Stimulated activated CD8-positive, alpha-beta memory T cell treated with anti-CD3 and anti-CD28 coated beads, Interleukin-12 subunit alpha, Interleukin-12 subunit beta, amount 100 ng/mL, for 24 hours (primary cell): Measurements from ENCODE around the gene IST1.

Source experiments
- DNase-seq: peaks from one replicate; pipeline ENCODE4 v3.0.0-alpha.2; 2020; ENCODE audit errors: extremely low read depth

The IST1 gene

DNA sequence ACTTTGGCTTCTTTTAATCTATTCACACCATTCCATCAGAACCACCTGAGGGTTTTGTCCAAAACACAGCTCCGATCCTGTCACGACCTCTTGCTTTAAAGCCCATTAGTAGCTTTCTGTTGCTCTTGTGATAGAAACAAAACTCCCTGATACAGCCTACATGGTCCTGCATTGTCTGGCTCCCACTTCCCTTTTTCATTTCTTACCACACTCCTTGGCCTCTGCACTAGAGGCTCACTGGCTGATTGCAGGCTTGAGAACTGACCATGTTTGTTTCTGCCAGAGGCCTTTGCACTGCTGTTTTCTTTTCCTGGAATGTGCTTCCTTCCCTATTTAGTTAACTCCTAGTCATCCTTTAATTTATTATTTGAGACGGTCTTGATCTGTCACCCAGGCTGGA lies 23.7 kb downstream of the IST1 start:
- DNase-seq = no peak

DNA sequence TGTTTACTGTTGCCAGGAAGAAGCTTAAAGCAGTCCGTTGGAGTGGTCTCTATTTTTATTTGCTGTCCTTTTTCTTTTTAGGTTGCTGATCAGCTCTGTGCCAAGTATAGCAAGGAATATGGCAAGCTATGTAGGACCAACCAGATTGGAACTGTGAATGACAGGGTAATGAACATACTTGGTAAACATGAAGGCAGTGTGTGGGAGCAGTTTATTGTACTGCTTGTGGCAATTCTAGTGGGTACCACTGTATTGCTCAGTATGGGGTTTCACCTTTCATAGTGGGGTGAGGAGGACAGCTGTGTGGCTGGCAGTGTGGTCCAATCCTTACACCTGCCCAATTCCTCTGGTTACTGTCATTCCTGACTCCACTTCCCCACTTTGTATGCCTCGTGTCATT lies 25.3 kb downstream of the IST1 start:
- DNase-seq = no peak

DNA sequence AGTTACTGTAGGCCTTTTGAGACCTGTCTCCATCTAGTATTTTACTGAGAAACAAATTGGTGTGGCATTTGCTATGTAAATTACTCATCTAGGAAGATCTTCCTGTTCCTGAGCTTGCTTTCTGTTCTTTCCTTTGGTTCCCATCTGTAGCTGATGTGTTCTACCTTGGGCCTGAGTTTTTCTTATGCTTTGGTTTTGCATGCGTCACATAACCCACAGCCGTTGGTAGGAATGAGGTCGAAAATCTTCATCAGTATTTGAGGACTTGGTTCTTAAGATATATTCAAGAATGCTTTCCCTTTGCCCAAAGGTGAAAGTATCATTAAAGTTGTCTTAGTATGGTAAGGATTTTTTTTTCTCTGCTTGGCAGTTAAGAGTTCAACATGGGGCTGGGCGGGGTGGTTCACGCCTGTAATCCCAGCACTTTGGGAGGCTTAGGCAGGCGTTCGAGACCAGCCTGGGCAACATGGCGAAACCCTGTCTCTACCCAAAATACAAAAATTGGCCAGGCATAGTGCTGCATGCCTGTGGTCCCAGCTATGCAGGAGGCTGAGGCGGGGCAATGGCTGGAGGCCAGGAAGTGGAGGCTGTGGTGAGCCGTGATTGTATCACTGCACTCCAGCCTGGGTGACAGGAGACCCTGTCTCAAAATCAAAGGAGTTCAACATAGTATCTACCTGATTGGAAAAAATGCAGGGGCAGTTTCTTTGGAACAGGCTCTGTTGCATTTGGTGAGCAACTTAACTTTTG lies 28.8 kb downstream of the IST1 start:
- DNase-seq = no peak

DNA sequence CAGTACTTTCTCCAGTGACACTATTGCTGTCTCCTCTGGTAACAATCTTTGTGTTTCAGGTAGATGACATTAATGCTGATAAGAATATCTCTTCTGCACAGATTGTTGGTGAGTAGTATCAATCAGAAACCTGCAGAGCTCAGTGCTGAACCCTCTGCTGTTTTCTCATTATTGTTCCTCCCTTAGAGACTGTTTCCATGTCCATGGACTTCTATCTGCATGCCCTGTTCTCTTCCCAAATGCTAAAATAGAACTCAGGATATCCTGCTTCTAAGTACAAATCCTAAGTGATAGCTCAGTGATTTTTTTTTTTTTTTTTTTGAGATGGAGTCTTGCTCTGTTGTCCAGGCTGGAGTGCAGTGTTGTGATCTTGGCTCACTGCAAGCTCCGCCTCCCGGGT lies 29.4 kb downstream of the IST1 start:
- DNase-seq = no peak

DNA sequence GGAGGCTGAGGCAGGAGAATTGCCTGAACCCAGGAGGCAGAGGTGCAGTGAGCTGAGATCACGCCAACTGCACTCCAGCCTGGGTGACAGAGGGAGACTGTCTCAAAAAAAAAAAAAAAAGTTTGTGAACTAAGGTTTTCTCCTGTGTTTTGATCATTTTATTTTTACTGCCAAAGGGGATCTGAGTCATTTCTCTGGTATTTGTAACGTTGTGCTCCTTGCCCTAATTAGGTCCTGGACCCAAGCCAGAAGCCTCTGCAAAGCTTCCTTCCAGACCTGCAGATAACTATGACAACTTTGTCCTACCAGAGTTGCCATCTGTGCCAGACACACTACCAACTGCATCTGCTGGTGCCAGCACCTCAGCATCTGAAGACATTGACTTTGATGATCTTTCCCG lies 32.1 kb downstream of the IST1 start:
- DNase-seq = no peak

DNA sequence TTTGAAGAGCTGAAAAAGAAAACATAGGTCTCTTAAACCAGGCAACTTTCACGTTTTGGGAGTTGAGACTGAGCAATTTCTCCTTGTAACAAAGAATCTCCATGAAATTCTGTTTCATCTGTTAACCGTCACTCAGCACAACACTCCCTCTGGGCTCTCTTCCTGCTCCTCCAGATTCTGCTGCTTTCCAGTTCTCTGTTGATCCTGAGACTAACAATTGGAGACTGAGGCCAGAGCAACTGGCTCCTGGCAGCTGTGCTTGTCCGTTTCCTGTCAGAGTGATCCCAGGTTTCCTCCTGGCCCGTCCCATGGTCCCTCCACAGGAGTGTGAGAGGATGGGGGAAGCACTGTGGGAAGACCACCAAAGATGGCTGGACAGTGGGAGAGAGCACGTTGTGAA lies 32.5 kb downstream of the IST1 start:
- DNase-seq = no peak

DNA sequence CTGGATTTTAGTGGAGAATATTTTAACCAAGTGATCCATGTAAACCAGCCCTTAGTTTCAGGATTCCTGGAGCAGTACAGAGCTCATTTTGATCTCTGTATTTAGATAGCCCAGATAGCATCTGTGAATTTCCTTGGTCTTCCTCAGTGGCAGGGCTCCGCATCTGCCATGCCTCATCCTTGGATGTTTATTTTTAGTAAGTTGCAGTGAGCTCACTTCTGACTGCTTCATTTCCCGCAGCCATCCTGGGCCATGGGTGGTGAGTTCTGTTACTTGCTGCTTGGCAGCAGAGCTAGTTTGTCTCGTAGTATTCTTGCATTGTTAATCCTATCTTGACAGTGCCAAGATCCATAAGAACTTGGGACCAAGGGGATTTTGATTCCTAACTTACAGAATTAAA lies 33.7 kb downstream of the IST1 start:
- DNase-seq = no peak

DNA sequence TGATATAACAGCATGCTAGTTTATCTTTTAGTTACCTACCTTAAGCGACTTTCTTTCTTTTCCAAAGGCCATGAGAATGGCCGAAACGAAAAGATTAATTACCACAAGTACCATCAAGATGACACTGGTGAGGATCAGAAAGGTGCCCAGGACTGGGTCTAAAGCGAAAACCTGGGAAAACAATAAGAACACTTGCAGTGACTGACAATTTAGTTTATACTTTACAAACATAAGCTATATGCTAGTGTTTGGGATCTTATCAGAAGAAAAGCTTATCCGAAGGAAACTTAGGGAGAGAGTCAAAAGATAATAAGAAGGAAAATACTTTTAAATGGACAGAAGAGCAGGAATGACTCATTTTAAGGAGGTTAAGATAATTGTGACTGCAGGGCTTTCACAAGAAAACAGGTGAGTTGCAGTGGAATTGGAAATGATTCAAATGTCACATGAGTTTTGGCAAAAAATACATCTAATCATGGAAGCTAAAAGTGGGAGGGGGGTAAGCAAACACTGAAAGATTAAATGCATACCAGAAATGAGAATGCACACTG lies 34.8 kb downstream of the IST1 start:
- no peak for DNase-seq

DNA sequence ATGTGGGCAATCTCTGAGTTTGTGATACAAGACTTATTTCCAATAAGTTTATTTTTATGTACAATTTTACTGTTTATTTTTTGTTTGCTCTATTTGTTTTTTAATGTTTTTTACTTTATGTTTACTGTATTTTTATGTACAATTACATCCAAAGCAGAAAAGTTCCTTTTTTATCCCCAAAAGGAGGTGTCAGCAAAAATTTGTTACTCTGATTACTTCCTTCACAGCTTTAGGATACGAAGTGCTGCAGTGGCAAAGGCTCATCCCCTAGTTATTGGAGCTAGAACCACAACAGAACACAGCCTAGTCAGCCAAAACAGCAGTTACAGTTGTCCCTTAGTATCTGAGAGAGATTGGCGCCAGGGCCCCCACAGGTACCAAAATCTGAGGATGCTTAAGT lies 35.7 kb downstream of the IST1 start:
- no peak for DNase-seq

DNA sequence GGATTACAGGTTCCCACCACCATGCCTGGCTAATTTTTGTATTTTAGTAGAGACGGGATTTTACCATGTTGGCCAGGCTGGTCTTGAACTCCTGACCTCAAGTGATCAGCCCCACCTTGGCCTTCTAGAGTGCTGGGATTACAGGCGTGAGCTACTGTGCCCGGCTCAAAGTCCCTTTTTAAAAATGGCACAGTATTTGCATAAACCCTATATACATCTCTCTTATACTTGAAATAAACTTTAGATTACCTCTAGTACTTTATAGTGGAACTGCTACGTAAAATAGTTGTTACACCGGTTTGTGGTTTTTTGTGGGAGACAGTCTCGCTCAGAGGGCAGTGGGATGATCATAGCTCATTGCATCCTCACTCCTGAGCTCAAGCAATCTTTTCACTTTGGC lies 36.3 kb downstream of the IST1 start:
- DNase-seq = no peak

DNA sequence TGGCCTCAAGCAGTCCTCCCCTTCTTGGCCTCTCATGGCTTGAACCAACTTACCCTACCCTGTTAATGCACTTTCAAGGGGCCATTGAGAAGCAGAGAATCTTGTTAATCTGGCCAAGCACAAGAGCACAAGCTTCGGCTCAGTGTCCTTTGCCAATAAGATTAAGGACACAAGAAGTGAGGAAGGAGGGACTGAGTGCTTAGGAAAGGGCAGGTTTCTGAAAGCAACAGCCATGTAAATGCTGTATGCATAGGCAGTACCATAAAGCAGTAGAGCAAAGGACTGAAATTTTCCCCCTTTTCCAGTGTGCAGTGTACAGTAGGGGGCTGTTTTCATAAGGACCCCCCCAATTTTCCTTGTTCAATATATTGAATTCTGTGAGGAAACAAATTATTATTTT lies 37.7 kb downstream of the IST1 start:
- DNase-seq = no peak

DNA sequence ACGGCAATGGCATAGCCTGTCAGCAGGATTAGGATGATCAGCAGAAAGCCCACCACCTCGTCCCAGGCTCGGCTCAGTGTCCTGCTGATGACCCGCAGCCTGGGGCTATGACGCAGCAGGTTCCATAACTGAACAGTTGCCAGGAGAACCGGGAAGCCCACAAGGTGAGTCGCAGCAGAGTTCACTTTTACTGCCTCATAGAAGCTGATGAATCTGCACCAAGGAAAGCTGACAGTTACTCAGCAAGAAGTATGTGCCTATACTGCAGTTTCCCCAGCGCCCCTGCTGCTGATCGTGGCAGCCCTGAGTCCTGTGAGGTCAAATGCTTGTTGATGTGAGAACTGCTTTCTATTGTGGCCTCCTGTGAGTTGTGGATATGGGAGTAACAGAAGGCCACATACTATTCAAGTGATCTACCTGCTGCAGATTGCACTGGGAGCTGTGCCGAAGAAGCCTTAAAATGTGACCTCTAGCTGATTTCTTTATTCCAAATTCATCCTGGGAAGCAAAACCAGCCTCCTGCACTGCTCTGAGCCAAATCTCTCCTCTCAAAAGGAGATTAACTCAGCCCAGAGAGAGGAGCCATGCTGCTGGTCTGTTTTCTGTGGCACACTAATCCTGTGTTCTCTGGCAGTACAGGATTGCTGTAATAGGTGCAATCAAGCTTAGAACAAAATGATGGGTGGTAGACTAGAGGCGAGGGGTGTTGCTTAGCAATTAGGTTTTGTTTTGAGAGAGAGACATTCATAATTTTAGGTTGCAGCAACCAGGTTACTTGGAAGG lies 38.8 kb downstream of the IST1 start:
- DNase-seq = no peak

DNA sequence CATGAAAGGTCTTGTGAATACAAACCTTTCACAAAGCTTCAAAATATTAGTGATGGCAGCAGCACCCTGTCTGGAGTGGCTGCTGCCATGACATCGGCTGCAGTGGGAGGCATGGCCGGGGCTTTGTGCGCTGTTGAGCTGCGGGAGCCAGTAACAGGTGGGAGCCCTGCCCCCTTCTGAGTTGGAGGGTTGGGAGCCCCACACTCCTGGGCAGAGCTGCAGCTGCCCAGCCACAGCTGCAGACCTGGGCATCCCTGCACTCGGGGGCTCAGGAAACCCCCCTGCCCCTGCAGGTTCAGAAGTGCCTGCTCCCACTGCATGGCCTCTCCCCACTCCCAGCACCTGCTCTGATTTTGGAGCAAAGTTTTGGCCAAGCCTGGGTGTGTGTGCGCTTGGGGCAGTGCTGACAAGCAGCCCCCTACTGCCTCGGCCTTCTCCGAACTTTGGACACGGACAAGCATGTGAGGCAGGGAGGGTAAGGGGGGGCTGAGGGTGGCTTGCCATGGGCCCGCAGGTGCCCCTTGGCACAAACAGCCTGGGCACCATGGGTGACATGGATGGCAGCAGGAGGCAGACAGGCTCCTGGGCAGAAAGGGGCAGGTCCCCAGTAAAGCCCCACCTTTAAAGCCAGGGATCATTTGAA lies 42.7 kb downstream of the IST1 start:
- DNase-seq = no peak

DNA sequence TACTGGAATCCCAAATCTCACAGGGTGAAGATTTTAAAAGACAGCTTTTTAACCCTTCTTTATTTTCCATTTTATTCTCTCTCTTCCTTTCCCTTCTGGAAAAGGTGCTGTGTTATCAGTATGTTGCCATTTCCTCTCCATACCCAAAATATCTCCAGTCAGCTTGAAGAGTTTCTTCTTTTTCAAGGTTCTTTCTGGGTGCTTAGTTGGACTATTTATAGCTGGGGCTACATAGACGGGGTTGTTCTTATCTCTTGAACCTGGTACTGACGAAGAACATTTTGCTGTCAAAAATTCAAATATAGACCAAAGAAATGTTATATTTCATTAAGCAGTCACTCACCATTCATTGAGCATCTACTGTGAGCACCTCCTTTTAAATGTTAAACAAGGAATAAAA lies 48.6 kb downstream of the IST1 start:
- no peak for DNase-seq

DNA sequence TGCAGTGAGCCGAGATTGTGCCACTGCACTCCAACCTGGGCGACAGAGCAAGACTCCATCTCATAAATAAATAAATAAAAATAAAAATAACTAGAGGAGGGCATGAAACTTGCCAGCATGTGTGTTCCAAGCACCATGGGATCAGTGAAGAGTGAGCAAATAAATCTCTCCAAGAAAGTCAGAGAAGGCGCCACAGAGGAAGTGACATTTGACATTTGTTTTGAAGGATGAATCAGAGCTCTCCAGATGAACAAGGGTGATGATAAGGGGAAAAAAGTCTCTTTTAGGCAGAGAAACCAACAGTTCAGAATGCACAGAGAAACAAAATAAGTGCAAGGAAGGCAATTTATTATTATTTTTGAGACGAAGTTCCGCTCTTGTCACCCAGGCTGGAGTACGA lies 50.3 kb downstream of the IST1 start:
- no peak for DNase-seq

DNA sequence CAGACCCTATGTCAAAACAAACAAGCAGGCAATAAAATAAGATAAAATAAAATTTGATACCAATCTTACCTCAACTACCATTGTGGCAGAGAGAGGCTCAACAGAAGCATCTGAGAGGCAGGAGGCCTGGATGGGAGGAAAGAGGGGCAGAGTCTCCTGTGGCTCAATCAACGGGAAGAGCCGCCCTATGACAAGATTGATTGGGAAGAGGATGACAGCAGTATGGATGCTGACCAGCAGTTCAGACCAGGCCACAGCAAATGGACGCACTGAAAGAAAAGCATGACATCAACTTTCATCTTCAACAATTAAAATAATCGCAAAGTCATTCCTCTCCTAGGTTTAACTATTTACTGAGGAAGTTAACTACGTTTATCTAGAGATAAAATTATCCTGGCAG lies 57.5 kb downstream of the IST1 start:
- DNase-seq = no peak

DNA sequence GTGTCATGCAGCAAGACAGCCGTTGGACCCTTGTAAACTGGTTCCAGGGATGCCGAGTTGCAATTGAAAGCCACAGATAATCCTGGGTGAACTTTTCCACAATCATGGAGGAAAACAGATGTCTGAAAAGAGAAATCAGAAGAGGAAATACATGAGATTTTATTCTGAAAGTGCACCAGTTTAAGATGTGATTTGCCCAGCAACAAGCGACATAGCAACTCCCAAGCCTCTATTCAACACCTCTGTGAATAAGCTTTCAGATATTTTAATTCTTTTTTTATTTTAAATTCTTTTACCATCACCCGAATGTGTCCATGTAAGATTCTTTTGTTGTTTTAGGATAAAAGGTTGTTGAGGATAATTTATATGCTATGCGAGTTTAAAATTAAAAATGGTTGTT lies 58.8 kb downstream of the IST1 start:
- DNase-seq = no peak

DNA sequence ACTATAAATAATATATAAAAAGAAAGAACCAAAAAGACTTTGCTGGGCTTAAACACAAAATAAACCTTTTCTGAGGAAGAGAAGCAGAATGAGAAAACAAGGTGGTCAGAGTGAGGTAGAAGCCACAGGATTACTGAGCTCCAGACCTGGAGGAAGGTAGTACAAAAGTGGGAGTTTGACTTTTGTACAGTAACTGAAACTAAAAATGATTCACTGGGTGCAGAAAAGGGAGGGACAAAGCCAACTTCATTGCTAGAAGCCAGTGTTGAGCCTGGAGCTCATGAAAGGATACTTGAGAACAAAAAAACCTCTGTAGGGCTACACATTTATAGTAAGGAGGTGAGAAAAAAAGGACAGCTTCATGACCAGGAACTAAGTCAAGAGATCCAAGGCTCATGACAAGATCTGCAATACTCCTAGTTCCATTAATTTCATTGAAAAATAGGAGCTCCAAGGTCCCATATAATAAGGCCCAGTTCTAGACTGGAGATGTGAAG lies 59.4 kb downstream of the IST1 start:
- no peak for DNase-seq

DNA sequence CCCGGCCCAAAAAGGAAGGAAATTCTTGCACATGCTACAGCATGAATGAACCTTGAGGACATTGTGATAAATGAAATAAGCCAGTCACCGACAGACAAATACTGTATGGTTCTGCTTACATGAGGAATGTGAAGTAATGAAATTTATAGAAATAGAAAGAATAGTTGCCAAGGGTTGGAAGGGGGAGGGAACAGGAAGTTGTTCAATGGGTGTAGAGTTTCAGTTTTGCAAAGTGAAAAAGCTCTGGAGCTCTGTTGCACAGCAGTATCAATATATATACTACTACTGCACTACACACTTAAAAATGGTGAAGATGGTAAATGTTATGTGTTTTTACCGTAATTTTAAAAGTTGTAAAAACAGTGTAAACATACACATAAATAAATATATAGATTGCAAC lies 61.2 kb downstream of the IST1 start:
- no peak for DNase-seq

DNA sequence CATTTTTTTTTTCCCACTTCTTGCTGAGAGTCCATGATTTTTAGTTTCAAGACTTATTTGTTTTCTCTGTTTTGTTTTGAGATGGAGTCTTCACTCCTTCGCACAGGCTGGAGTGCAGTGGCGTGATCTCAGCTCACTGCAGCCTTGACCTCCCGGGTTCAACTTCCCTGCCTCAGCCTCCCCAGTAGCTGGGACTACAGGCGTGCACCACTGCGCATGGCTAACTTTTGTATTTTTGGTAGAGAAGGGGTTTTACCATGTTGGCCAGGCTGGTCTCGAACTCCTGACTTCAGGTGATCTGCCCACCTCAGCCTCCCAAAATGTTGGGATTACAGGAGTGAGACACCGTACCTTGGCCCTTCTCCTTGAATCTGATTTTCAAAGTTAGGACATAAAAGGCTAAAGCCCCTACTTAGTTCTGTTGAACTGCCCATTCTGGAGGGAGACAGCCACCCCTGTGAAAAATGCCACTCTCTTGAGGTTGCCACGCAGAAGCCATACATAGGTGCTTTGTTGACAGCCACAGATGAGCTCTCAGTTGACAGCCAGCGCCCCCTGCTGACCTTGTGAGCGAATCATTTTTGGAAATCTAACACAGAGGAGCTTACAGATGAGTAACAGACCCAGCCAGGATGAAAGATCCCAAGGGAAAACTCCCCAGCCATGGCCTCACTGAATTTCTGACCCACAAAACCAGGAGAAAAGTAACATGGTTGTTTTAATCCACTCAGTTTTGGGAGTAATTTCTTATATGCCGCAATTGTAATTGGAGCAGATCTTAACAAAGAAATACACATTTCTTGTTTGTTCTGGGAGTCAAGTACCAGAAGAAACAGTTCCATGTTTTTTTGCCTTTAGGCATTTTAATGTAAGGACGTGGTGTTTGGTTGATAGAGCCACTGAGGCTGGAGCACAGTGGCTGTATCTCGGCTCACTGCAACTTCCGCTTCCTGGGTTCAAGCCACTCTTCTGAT lies 66.0 kb downstream of the IST1 start:
- DNase-seq = peak; percentile 22

DNA sequence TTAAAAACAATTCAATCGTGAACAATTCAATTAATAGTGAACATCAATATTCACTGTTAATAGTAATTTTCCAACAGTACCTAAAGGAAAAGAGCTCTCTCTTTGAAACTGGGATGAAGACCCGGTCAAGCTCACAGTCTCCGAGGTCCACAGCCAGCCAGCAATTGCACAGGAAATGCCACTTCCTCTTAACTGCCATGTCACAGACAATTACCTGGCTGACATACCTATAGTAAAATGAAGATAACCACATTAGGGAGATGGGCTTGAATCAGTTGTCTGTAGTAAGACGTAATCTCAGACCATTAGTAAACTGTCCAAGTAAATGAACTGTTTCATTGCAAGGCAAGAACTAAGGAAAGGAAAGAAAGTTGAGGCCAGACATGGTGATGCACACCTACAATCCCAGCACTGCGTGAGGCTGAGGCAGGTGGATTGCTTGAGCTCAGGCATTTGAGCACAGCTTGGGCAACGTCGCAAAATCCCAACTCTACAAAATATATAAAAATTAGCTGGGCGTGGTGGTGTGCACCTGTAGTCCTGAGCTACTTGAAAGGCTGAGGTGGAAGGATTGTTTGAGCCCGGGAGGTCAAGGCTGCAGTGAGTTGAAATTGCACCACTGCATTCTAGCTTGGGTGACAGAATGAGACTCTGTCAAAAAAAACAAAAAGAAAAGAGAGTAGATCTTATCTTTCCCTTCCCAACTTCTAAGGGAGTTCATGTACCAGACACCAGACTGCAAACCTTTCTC lies 68.0 kb downstream of the IST1 start:
- no peak for DNase-seq
